Activated CD4-positive, alpha-beta T cell treated with anti-CD3 and anti-CD28 coated beads for 24 hours (primary cell): ENCODE data around the gene SMAD9.

ENCODE experiments used
- DNase-seq, 2 donors: peaks; one replicate each; pipeline ENCODE4 v3.0.0-alpha.2; 2020; ENCODE audit warnings: low read depth in 2 of 2

Gene SMAD9

DNA sequence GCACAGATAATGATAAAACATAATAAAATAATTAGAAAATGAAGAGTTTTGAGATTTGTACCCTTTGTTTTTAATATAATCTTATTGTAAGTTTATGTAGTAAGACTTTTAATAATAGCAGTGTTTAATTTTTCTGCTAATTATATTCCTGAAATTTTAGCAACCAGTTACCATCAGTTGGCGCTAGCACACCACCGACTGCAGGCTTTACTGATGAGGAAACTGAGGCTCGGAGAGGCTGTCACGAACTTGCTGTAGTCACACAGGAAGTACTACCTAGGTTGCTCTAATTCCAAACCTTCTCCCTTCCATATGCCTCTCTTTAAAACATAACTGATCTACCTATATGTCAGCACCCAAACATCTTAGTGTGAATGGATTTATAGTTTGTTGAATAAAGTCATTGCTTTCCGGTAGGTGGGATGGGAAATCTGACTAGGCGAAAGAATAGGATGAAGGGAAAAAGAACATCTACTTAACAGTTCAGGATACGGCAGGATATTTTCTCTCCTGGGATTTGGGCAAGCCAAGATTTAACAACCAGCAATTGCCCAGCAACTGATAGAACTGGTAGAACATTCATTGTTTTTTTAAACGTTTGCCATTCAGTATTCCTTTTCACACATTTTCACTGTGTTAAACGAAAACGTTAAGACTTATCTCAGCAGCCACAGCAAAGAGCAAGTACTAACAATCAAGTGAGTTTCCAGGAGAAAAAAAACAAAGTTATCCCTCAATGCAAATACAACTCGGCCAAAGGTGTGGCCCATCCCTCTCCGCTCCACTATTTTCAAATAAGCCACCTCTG, 101.8 kb downstream of the SMAD9 start:
- DNase-seq = no peak

DNA sequence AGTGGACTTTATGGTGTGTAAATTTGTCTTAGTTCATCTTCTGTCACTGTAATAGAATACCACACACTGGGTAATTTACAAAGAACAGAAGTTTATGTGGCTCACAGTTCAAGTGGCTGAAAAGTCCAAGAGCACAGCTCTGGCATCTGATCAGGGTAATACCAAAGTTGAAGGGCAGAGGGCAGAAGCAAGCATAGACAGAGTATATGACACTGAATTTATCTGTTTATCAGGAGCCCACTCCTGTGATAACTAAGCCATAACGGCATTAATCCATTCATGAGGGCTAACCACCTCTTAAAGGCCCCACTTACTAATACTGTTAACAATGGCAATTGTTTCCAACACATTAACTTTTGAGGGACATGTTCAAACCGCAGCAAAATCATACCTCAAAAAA, 105.0 kb downstream of the SMAD9 start:
- no peak for DNase-seq

GRCh38 chr13:36814465-36814864, 105.6 kb downstream of the SMAD9 start:
- no peak for DNase-seq

DNA sequence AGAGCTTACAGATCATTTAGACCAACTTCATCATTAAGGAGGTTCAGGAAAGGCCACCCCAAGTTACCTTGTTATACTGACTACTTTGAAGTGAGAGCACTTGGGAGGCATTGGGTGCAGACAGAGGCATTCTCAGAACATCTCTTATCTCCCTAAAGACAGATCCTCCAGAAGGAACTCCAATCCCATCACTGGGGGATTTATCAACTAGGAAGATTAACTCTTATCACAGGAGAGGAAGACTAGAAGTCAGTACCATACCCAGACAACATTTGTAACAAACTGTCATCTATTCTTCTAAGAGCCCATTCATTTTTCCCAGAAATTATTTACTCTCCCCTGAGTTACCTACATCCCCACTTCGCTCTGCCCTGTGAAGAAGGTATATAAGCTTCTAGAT, 106.8 kb downstream of the SMAD9 start:
- DNase-seq = no peak

DNA sequence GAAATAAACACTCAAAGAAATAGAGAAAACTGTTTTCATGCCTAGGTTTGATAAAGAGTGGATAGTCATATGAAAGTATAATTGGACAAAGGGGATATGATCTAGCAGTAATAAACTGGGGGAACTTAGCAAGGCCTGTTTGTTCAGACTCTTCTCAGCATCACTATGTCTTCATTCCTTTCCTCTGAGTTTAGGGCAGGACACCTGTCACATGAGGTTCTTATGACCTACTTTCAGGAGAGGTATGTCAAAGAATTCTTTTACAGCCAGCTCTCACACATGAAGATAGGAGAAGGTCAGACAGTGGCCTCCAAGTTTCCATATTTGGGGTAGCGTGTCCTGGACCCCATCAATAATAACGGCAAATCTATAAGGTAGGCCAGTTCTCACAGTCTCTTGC, 112.4 kb downstream of the SMAD9 start:
- no peak for DNase-seq

- DNase-seq = no peak
These were observed 113.9 kb downstream of the SMAD9 start for GRCh38 chr13:36806102-36806501.

GRCh38 chr13:36804588-36804987, 115.5 kb downstream of the SMAD9 start:
- DNase-seq = no peak

DNA sequence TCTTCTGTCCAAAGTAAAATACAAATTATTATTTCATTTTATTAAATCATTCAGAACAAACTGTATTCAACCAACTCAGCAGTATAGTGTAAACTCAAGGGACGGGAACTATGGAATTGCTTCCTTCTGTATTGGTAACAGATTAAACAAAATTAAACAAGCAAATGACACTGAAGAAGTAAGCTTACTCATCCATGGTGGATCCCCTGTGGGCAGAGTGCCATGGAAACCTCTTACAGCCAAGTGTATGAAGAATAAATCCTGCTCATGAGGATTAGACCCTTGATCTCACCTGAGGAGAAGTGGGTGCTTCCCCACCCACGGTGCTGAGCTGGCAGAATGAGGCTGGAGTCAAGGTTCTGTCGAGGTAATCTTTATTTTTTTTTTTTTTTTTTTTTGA, 119.0 kb downstream of the SMAD9 start:
- DNase-seq = no peak

- no peak for DNase-seq
These were observed 124.0 kb downstream of the SMAD9 start for GRCh38 chr13:36796052-36796451.

DNA sequence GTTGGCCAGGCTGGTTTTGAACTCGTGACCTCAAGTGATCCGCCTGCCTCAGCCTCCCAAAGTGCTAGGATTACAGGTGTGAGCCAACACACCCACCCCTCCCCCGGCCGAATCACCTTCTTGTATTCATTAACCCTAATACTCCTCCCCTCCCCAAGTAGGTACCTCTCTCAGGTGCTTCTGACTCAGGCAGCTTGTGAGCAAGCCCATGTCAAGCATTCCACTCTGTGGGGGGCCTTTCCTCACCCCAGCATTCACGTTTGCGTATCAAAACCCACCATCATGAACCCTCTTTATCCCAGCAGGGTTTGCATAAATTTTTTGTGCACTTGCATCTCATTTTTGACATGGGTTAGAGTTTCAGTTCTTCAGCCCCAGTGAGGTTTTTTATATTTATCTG, 124.6 kb downstream of the SMAD9 start:
- DNase-seq = no peak
